Left ventricle myocardium inferior (tissue), 1 donor: Measurements from ENCODE around the gene SSH2. TPM values are rescaled to one million over a fixed set of nuclear protein-coding genes. Genes with fewer than 3 reads are reported as not detected.

Experiments used
- DNase-seq: peaks from one replicate; pipeline ENCODE4 v3.0.0-alpha.2; 2020
- H3K27ac ChIP-seq: fragments of 200-600 bp; replicated peaks from 2 replicates; pipeline ENCODE4 v1.8.0; 2021
- H3K27me3 ChIP-seq: fragments of 200-600 bp; 2 replicates; pipeline ENCODE4 v1.8.0; 2021; ENCODE audit warnings: low read depth
- H3K36me3 ChIP-seq: fragments of 200-600 bp; 2 replicates; pipeline ENCODE4 v1.8.0; 2021
- H3K4me1 ChIP-seq: fragments of 200-600 bp; 2 replicates; pipeline ENCODE4 v1.8.0; 2021
- H3K4me3 ChIP-seq: fragments of 200-600 bp; 2 replicates; pipeline ENCODE4 v1.8.0; 2021; ENCODE audit warnings: mild to moderate bottlenecking, moderate library complexity
- H3K9me3 ChIP-seq: fragments of 200-600 bp; replicated peaks from 2 replicates; pipeline ENCODE4 v1.8.0; 2021
- intact Hi-C: fragments of 100-400 bp; cut with micrococcal nuclease; formaldehyde crosslinking; loops from one replicate; pipeline ENCODE4 v1.11.0; 2022
- total RNA-seq: library from RNA; stranded (reverse); fragmentation: NEBNext Ultra II Directional; extraction: Animal tissue kit (Norgen Biotek cat#: 25700); gene quantifications from one replicate; pipeline ENCODE4 v1.2.1, GENCODE V29; 2021
- TF ChIP-seq, protein P1 (sequence below): fragments of 200-600 bp; IDR thresholded peaks from 2 replicates; pipeline ENCODE4 v1.8.0; 2021; ENCODE audit warnings: antibody characterized with exemption, mild to moderate bottlenecking, borderline replicate concordance
- donor health status: DM: no; HTN: yes; CAD: no; lungs with severe emphysema.

The SSH2 gene
- total RNA-seq, 1 donor from 2014 or later = 28.6 TPM

DNA sequence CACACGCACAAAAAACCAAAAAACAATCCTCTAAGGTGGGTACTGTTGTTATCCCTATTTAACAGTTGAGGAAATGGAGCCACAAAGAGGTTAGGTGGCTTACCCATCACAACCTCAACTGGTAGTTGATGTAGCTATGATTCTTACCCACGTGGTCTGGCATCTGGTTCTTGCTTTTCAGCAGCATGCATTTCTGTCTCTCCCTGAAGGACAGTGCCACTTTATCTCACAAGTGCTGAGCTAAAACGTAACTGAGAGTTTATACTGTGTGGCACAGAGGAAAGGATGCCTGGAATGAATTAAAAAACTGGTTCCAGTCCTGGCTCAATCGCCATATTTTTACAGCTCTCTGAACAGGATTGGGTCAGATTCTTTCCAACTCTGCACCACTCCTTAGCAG, 305.4 kb downstream of the SSH2 start:
- DNase-seq = no peak
- peaks cover 72% of the 10 kb centered on the region for H3K4me1 ChIP-seq
- intact Hi-C loops = no loop called here
- no peaks in the 10 kb centered on the region for H3K9me3 ChIP-seq
- no peaks in the 10 kb centered on the region for H3K27me3 ChIP-seq
- TF ChIP-seq, protein P1, sequence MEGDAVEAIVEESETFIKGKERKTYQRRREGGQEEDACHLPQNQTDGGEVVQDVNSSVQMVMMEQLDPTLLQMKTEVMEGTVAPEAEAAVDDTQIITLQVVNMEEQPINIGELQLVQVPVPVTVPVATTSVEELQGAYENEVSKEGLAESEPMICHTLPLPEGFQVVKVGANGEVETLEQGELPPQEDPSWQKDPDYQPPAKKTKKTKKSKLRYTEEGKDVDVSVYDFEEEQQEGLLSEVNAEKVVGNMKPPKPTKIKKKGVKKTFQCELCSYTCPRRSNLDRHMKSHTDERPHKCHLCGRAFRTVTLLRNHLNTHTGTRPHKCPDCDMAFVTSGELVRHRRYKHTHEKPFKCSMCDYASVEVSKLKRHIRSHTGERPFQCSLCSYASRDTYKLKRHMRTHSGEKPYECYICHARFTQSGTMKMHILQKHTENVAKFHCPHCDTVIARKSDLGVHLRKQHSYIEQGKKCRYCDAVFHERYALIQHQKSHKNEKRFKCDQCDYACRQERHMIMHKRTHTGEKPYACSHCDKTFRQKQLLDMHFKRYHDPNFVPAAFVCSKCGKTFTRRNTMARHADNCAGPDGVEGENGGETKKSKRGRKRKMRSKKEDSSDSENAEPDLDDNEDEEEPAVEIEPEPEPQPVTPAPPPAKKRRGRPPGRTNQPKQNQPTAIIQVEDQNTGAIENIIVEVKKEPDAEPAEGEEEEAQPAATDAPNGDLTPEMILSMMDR = no peak
- peak overlapping the region; percentile 60 for H3K27ac ChIP-seq
- no peak overlapping the region for H3K4me3 ChIP-seq
- H3K36me3 ChIP-seq = peaks cover 5% of the 10 kb centered on the region

DNA sequence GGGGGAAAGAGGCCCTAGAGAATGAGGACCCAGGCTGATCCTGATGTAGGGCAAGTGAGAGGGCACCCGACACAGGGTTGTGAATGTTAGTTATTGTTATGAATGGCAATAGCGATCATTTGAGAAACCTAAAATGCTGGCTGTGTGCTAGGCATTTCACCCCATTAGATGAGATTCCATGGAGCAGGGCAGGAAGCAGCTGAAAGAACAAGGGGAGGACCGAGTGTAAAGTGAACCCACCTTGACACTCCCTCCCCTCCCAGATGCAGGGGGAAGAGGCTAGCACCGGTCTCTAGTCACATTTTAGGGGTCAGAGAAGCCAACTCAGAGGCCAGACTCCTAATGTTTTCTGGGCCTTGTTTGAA, 306.8 kb downstream of the SSH2 start:
- Histone ChIP-seq H3K4me3 (peak overlapping the region; percentile 73), H3K4me1 (peaks cover 72% of the 10 kb centered on the region), H3K36me3 (no peaks in the 10 kb centered on the region), H3K27ac (peak overlapping the region; percentile 87), H3K9me3 (no peaks in the 10 kb centered on the region), H3K27me3 (no peaks in the 10 kb centered on the region)
- DNase-seq = no peak
- intact Hi-C loops = no loop called here
- TF ChIP-seq, protein P1 = no peak

DNA sequence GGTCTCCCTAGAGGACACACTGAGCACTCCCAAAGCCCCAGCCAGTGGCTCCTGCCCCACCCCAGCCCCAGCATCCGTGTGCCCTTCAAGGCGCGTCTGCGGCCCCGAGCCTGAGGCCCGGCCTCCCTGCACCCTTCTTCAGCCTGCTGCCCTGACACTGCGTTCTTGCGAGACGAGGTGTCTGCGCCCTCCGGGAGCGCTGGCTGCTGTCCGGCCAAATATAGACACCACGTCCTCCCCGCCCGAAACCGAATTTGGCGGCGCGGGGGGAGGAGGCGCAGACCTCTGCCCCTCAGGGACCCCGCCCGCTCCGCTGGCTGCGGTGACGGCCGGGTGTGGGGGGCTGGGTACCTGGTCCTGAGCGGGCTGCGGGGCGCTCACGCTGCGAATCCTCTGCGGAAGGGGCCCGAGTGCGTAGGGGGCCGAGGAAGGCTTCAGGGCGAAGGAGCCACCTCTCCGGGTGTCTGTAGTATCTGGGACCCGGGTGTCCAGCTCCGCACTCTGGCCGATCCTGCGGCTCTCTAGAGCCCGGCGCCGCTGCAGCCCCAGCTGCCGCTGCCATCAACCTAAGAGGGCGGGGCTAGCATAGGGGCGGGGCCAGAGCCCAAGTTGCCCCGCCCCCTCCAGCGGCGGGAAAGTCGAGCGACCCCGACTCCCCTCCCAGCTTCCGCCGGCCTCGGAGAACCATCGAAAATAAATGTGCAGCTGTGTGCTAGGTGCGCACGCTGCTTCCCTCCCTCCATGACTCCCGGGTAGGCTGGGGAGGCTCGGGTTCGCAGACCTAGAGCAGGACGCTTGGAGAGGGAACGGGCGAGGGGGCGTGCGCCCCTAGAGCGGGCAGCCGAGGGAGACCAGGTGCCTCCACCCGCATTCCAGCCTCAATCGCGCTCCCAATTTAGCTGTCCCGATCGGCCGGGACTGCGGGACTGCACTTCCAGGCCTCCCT, 307.4 kb downstream of the SSH2 start, which contains the start of gene CORO6:
Gene CORO6 (minus strand): TSS at position 576 of the 946 bp plus-strand sequence. CDS start 1,491 bp downstream, outside the sequence.
- intact Hi-C loops = no loop called here
- peak within 1 kb of the TSS; percentile 87 for H3K27ac ChIP-seq
- H3K9me3 ChIP-seq = no peaks in the 10 kb centered on the region
- peak within 1 kb of the TSS; percentile 73 for H3K4me3 ChIP-seq
- H3K27me3 ChIP-seq = no peaks in the 10 kb centered on the region
- no peaks in the 10 kb centered on the region for H3K36me3 ChIP-seq
- DNase-seq = peak; percentile 70
- TF ChIP-seq, protein P1 = no peak
- peaks cover 72% of the 10 kb centered on the region for H3K4me1 ChIP-seq

DNA sequence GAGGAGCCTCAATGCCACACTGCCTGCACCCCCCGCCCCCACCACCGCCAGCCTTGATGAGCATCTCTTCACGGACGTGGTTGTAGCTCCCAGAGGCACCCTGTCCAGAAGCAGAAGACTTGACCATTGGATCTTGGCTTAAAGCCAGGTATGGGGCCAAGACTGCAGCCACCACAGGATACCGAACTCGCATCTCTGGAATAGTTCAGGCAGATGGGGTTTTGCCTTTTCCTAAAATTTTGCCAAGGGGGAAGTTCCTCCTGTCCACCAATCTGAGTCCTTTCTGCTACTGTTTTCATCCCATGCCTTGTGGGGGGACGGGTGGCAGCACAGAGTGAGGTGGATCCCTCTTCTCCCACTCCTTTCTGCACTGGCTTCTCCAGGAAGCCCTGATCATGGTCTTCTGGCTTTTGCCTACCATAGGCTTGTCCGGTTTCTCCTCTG, 308.3 kb downstream of the SSH2 start:
- TF ChIP-seq, protein P1 = no peak
- Histone ChIP-seq H3K9me3 (no peaks in the 10 kb centered on the region), H3K36me3 (no peaks in the 10 kb centered on the region), H3K4me1 (peaks cover 77% of the 10 kb centered on the region), H3K27me3 (no peaks in the 10 kb centered on the region), H3K4me3 (peak overlapping the region; percentile 73), H3K27ac (peak overlapping the region; percentile 87)
- no peak for DNase-seq
- intact Hi-C loops = no loop called here

DNA sequence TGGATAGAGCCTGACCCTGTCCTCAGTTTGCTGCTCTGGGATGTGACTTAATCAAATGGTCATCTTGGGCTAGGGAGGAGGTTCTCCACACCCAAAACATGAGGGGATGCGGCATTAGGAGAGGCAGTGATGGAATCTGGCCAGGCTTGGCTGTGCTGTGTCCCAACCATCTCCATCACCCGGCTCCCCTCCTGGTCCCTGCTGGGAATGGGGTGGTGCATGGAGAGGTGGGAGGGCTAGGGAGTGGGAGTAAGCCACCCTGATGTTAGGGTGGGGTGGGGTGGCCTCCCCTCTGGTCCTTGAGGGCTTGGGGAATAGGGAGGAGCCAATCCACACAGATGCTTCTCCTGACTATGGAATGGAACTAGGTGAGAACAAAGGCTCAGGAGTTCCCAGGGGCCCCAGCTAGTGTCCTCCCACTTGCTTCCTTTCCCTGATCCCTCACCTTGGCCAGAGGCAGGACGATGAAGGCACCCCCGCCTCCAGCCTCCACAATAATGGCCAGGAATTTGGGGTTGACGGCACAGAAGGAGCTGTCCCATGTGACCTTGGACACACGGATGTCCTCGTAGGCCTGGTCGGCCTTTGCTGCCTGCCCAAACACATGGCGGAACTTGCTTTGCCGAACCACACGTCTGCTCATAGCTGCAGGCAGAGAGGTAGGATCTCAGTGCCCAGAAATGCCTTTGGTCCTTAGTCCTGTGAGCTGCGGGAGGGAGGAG, 309.1 kb downstream of the SSH2 start:
- H3K4me1 ChIP-seq = peaks cover 85% of the 10 kb centered on the region
- peak overlapping the region; percentile 87 for H3K27ac ChIP-seq
- H3K36me3 ChIP-seq = no peaks in the 10 kb centered on the region
- no peaks in the 10 kb centered on the region for H3K27me3 ChIP-seq
- H3K4me3 ChIP-seq = peak overlapping the region; percentile 73
- no peak for DNase-seq
- intact Hi-C loops = no loop called here
- TF ChIP-seq, protein P1 = no peak
- H3K9me3 ChIP-seq = no peaks in the 10 kb centered on the region
